ENCODE results near the gene NCAN. TPM values are rescaled to one million over a fixed set of nuclear protein-coding genes. Genes with fewer than 3 reads are reported as not detected.

NCAN gene
- total RNA-seq, 1 donor from 2014 or later: not detected

DNA sequence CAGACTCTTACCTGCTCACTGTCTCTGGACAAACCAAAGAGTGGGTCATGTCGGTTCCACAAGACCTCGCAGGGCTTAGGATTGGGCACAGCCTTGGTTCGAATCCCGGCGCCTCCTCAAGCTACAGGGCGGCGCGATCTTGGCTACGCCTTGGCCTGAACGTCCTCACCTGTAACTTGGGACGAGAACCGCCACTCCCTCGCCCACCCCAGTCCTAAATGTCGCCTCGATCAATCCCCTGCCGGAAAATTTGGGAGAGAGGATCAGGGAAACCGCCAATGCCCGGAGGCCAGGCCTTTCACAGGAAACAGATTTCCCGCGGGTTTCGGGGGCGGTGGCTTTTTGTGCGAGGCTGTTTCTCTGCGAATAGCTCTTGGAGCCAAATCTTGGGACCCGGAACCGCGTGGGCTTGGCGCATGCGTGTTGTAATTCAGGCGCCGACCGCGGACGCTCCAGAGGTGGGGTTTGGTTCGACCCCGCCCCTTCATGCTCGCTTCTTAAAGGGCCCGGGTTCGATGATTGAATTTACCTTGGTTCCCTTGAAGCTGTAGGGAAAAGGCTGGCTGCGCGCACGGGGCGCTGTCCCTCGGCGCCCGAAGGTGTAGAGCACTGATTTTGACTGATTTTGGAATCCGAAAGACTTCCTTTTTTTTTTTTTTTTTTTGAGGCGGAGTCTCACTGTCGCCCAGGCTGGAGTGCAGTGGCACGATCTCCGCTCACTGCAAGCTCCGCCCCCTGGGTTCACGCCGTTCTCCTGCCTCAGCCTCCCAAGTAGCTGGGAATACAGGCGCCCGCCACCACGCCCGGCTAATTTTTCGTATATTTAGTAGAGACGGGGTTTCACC is 8.5 kb upstream of the NCAN start, which contains the start of gene NR2C2AP:
Gene NR2C2AP (minus strand): TSS at position 403 of the 845 bp plus-strand sequence. CDS start 354 bp downstream, at position 49.
- TF ChIP-seq, protein P1, sequence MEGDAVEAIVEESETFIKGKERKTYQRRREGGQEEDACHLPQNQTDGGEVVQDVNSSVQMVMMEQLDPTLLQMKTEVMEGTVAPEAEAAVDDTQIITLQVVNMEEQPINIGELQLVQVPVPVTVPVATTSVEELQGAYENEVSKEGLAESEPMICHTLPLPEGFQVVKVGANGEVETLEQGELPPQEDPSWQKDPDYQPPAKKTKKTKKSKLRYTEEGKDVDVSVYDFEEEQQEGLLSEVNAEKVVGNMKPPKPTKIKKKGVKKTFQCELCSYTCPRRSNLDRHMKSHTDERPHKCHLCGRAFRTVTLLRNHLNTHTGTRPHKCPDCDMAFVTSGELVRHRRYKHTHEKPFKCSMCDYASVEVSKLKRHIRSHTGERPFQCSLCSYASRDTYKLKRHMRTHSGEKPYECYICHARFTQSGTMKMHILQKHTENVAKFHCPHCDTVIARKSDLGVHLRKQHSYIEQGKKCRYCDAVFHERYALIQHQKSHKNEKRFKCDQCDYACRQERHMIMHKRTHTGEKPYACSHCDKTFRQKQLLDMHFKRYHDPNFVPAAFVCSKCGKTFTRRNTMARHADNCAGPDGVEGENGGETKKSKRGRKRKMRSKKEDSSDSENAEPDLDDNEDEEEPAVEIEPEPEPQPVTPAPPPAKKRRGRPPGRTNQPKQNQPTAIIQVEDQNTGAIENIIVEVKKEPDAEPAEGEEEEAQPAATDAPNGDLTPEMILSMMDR (IDR thresholded peaks at IDR 0.05): no peak
- DNase-seq (ENCODE audit: low spot score): no peak
- H3K27ac Mint-ChIP-seq (ENCODE audit: unreplicated experiment): peak within 1 kb of the TSS; percentile 82
- peak within 1 kb of the TSS; percentile 88 for H3K4me3 Mint-ChIP-seq (ENCODE audit: unreplicated experiment)
- peaks cover 14% of the 10 kb centered on the region for H3K4me1 Mint-ChIP-seq (ENCODE audit: low read depth)
- peaks cover 4% of the 10 kb centered on the region for H3K27me3 Mint-ChIP-seq (ENCODE audit: low read depth)
- H3K36me3 Mint-ChIP-seq (ENCODE audit: low read depth): peaks cover 6% of the 10 kb centered on the region
- no peaks in the 10 kb centered on the region for H3K9me3 Mint-ChIP-seq (ENCODE audit: low read depth)

DNA sequence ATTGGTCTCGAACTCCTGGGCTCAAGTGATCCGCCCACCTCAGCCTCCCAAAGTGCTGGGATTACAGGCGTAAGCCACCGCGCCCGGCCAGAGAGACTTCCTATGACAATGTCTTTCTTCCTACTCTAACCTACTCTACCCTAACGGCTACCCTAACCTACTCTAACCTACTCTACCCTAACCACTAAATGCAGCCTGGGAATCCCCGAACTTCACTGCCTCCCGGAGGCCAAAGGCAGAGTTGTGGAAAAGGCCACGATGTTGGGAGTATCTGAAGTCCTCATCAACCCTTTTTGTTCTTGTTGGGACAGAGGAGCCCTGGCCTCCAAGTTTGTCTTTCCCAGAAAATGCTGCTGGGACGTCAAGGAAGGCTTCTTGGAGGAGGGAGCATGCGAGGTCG is 7.6 kb upstream of the NCAN start:
- Mint-ChIP-seq H3K27me3 (ENCODE audit: low read depth) (peaks cover 7% of the 10 kb centered on the region), H3K36me3 (ENCODE audit: low read depth) (peaks cover 3% of the 10 kb centered on the region), H3K9me3 (ENCODE audit: low read depth) (no peaks in the 10 kb centered on the region), H3K27ac (ENCODE audit: unreplicated experiment) (peak overlapping the region; percentile 39), H3K4me3 (ENCODE audit: unreplicated experiment) (peak overlapping the region; percentile 88), H3K4me1 (ENCODE audit: low read depth) (peaks cover 14% of the 10 kb centered on the region)
- TF ChIP-seq, protein P1 (IDR thresholded peaks at IDR 0.05): no peak
- no peak for DNase-seq (ENCODE audit: low spot score)

DNA sequence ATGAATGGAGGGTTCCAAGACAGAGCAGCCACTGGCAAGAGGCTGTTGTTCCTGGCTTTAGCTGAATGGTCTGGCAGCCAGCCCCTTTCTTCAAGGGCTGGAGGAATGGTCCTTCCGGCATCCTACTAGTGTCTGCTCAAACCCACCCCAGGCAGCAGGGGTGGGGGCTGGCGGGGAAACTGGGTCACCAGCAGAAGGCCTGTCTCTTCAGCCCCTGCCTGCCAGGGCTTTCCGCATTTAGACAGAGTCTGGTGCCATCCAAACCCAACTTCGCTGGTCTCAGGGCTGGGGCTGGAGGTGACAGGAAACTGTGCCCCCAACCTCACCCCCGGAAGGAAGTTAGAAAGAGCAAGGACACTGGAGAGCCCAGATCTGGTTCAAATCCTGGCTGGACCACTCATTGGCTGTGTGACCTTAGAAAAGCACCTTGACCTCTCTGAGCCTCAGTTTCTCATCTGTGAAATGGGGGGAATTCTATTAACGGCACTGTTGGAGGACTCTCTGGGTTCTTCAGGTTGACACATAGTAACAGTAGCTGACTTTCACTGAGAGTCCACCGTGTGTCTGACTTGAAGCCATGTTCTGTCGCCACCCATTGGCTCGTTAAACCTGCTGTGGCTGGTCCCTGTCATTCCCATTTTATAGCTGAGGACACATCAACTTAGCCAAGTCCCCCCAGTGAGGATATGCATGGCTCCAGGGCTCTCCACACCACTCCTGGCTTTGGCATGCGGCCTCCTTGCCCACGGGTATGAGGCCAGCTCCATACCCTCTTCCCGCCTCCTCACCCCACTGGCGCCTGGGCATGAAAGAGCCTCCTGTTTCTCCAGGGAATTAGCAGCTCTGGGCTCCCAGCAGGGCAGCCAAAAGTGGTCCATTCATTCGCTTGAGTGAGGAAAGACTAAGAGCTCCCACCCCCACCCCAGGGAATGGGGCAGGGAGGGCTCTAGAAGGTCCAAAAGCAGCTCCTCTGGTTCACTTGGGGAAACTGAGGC is 6.0 kb upstream of the NCAN start:
- Mint-ChIP-seq H3K27ac (ENCODE audit: unreplicated experiment) (no peak overlapping the region), H3K36me3 (ENCODE audit: low read depth) (no peaks in the 10 kb centered on the region), H3K27me3 (ENCODE audit: low read depth) (peaks cover 20% of the 10 kb centered on the region), H3K9me3 (ENCODE audit: low read depth) (no peaks in the 10 kb centered on the region), H3K4me3 (ENCODE audit: unreplicated experiment) (no peak overlapping the region), H3K4me1 (ENCODE audit: low read depth) (peaks cover 14% of the 10 kb centered on the region)
- no peak for DNase-seq (ENCODE audit: low spot score)
- TF ChIP-seq, protein P1 (IDR thresholded peaks at IDR 0.05): no peak

DNA sequence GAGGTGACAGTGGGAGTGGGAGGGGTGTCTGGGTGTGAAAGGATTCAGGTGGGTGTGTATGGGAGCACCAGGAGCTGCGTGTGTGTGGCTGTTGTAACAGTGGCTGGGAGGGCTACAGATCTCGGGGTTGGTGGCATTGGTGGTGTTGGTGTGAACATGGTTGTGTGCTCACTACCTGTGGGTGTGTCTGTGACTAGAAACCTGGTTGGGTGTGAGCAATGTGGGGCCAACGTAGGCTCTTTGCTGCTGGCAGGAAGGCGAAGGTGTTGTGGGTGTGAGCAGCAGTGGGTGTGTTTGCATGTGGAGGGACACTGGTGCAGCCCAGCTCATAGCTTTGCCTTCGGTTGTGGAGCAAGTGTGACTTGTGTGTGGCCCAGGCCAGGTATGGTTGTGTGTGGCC is 4.8 kb upstream of the NCAN start:
- Mint-ChIP-seq H3K9me3 (ENCODE audit: low read depth) (no peaks in the 10 kb centered on the region), H3K36me3 (ENCODE audit: low read depth) (no peaks in the 10 kb centered on the region), H3K27ac (ENCODE audit: unreplicated experiment) (no peak overlapping the region), H3K4me1 (ENCODE audit: low read depth) (peaks cover 14% of the 10 kb centered on the region), H3K4me3 (ENCODE audit: unreplicated experiment) (no peak overlapping the region), H3K27me3 (ENCODE audit: low read depth) (peaks cover 26% of the 10 kb centered on the region)
- TF ChIP-seq, protein P1 (IDR thresholded peaks at IDR 0.05): no peak
- DNase-seq (ENCODE audit: low spot score): no peak

Measured in chondrocyte (in vitro differentiated cells).